Measurements from ENCODE around the gene BTBD18. TPM values are rescaled to one million over a fixed set of nuclear protein-coding genes. Genes with fewer than 3 reads are reported as not detected.

Gene BTBD18
- total and polyA plus RNA-seq, 2 of the 13 experiments (the other 11 are each of a cell fraction or from before 2014, with no cell fraction given), result not detected

DNA sequence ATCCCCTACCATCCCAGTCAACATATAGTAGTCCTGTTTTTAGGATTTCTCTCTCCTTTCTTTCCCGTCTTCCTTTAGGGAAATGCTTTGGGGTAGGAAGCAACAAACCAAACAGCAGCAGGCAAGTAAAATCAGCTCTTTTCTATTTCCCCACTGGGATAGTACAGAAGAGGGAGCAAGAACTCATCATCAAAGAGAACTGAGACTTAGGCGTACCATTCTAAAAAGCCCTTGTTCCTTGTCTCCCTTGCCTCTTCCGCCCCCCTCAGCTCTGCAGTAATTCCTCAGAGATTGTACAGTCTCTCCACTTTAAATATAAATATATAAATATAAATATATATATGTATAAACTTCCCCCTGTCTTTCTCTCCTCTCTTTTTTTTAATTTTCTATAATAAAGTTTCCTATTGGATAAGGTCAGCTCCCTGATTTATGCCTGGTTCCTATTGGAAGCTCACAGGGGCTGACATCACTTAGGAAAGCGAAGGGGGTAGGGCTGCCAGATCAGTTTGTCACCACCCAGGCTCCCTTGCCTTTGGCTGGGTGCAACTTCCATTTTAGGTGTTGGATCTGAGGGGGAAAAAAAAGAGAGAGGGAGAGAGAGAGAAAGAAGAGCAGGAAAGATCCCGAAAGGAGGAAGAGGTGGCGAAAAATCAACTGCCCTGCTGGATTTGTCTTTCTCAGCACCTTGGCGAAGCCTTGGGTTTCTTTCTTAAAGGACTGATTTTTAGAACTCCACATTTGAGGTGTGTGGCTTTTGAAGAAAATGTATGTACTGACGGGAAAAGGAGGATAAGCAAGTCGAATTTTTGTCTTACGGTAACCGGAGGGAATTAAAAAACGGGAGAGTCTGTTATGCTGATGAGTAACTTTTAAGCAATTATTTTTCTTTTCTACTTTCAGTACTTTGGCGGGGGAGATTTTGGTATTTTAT is 9.9 kb upstream of the BTBD18 start, which contains the start of gene CTNND1 (continued):
- TF ChIP-seq, protein P1, sequence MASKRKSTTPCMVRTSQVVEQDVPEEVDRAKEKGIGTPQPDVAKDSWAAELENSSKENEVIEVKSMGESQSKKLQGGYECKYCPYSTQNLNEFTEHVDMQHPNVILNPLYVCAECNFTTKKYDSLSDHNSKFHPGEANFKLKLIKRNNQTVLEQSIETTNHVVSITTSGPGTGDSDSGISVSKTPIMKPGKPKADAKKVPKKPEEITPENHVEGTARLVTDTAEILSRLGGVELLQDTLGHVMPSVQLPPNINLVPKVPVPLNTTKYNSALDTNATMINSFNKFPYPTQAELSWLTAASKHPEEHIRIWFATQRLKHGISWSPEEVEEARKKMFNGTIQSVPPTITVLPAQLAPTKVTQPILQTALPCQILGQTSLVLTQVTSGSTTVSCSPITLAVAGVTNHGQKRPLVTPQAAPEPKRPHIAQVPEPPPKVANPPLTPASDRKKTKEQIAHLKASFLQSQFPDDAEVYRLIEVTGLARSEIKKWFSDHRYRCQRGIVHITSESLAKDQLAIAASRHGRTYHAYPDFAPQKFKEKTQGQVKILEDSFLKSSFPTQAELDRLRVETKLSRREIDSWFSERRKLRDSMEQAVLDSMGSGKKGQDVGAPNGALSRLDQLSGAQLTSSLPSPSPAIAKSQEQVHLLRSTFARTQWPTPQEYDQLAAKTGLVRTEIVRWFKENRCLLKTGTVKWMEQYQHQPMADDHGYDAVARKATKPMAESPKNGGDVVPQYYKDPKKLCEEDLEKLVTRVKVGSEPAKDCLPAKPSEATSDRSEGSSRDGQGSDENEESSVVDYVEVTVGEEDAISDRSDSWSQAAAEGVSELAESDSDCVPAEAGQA (IDR thresholded peaks at IDR 0.05; ENCODE audit: low read depth), result peak; percentile 54; the same call in 1 of the 2 replicates
- TF ChIP-seq, protein P1 (CRISPR knock-in tag; IDR thresholded peaks at IDR 0.05; ENCODE audit: borderline replicate concordance), result no peak
- TF ChIP-seq RFXAP (CRISPR knock-in tag; IDR thresholded peaks at IDR 0.05; ENCODE audit: borderline replicate concordance), result 0 out of 2 replicates have a peak, but pooled peaks have one; percentile 45
- peak; percentile 62 for TF ChIP-seq CREM (IDR thresholded peaks at IDR 0.05)
- TF ChIP-seq CREM (CRISPR knock-in tag; IDR thresholded peaks at IDR 0.05), result no peak
- 0 out of 2 replicates have a peak, but pooled peaks have one; percentile 50 for TF ChIP-seq RFXANK (CRISPR knock-in tag; IDR thresholded peaks at IDR 0.05)
- TF ChIP-seq, protein P2, sequence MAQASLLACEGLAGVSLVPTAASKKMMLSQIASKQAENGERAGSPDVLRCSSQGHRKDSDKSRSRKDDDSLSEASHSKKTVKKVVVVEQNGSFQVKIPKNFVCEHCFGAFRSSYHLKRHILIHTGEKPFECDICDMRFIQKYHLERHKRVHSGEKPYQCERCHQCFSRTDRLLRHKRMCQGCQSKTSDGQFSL (CRISPR knock-in tag; IDR thresholded peaks at IDR 0.05), result no peak
- peak; percentile 51; the same call in 1 of the 2 replicates for TF ChIP-seq HOXA3 (CRISPR knock-in tag; IDR thresholded peaks at IDR 0.05)
- TF ChIP-seq BCL6 (CRISPR knock-in tag; IDR thresholded peaks at IDR 0.05), result peak; percentile 21; the same call in 1 of the 2 replicates
- peak; percentile 23; the same call in 1 of the 2 replicates for TF ChIP-seq POGZ (CRISPR knock-in tag; IDR thresholded peaks at IDR 0.05)
- peak; percentile 50; the same call in 1 of the 2 replicates for TF ChIP-seq ZMYM4 (CRISPR knock-in tag; IDR thresholded peaks at IDR 0.05)
- TF ChIP-seq TBX2 (CRISPR knock-in tag; IDR thresholded peaks at IDR 0.05; ENCODE audit: borderline replicate concordance), result peak; percentile 32; the same call in 1 of the 2 replicates
- TF ChIP-seq XRCC5 (optimal IDR thresholded peaks at IDR 0.05; ENCODE audit: low read length), result peak; percentile 61
- TF ChIP-seq, protein P3, sequence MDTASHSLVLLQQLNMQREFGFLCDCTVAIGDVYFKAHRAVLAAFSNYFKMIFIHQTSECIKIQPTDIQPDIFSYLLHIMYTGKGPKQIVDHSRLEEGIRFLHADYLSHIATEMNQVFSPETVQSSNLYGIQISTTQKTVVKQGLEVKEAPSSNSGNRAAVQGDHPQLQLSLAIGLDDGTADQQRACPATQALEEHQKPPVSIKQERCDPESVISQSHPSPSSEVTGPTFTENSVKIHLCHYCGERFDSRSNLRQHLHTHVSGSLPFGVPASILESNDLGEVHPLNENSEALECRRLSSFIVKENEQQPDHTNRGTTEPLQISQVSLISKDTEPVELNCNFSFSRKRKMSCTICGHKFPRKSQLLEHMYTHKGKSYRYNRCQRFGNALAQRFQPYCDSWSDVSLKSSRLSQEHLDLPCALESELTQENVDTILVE (CRISPR knock-in tag; IDR thresholded peaks at IDR 0.05), result peak; percentile 74
- peak; percentile 75; the same call in 1 of the 2 replicates for TF ChIP-seq YEATS2 (CRISPR knock-in tag; IDR thresholded peaks at IDR 0.05; ENCODE audit: borderline replicate concordance)
- TF ChIP-seq KMT2A (CRISPR knock-in tag; IDR thresholded peaks at IDR 0.05), result peak; percentile 64
- TF ChIP-seq YY1 (IDR thresholded peaks at IDR 0.05; ENCODE audit: insufficient read depth, insufficient replicate concordance, low read depth, low read length), result peak; percentile 81
- peak; percentile 70; the same call in 1 of the 2 replicates for TF ChIP-seq ZNF792 (CRISPR knock-in tag; IDR thresholded peaks at IDR 0.05)
- TF ChIP-seq POLR2A (IDR thresholded peaks at IDR 0.05; ENCODE audit: insufficient read depth in 1 of 2, low read depth in 2 of 2, low read length in 2 of 2), result peak; percentile 68 to 87
- TF ChIP-seq ARID2 (CRISPR knock-in tag; IDR thresholded peaks at IDR 0.05; ENCODE audit: borderline replicate concordance), result 0 out of 2 replicates have a peak, but pooled peaks have one; percentile 38
- TF ChIP-seq GATAD1 (CRISPR knock-in tag; IDR thresholded peaks at IDR 0.05), result peak; percentile 79
- peak; percentile 93 for TF ChIP-seq POLR2AphosphoS5 (IDR thresholded peaks at IDR 0.05; ENCODE audit: low read depth, low read length)
- TF ChIP-seq ZFX (CRISPR knock-in tag; IDR thresholded peaks at IDR 0.05; ENCODE audit: low read depth), result peak; percentile 32; the same call in 1 of the 2 replicates
- no peak for TF ChIP-seq ZNF616 (CRISPR knock-in tag; IDR thresholded peaks at IDR 0.05; ENCODE audit: low read depth)

Data from HepG2 (cell line).